Eye (tissue), 1 donor: Measurements from ENCODE around the gene PTTG1IP.

Experiments
- DNase-seq: peaks from one replicate; pipeline ENCODE4 v3.0.0-alpha.2; 2015

Gene PTTG1IP

DNA sequence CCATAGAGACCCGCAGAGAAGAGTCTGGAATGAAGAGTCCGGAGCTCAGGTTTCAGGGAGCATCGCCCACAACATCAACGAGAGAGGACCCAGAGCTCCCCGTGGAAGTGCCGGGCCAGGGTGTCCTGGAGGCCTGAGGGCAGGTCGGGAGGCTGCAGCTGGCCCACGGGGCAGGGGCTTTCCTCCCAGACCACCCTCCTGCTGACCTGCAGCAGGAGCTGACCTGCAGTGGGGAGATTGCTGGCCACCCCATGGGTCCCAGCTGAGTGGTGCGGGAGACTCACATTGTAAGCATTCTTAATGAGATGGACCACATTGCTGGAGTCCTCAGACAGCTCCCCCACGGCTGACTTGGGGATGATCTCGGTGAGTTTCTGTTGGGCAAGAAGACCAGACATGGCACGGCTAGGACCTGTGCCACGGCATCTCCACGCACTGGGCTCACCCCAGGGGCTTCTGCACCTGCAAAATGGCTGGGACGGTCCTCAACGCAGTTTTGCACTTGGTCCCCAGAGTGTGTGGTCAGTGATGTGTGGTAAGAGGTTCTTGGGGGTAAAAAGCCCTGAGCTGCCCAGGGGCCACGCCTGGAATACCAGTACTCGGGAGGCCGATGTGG, 21.3 kb upstream of the PTTG1IP start:
- no peak for DNase-seq

DNA sequence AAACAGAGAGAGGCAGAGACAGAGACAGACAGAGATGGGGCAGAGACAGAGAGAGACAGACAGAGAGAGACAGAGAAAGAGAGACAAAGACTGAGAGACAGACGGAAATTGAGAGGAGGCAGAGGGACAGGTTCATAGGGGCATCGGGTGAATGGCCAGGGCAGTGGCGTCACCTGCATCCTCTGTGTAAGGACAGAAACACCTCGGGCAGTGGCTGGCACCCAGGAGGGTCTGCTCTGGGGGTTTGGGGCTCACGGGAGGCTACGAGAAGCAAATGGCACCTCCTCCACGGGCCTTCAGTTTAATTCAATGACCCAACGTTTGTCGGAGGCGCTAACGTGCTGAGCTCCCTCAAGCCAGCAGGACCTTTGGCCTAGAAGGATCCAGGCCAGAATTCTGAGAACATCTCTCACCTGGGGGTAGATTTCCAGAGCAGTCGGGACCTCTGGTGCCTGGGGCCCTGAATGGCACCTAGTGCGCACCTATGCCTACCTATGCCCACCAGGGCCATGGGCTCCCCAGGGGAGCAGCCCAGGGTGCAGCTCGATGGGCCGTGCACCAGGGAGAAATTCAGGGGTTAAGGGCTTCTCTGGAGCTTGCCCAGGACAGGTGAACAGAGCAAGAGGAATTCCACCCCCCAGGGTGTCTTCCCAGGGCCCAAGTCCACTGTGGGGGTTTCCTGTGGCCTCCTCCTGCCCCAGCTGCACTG, 20.6 kb upstream of the PTTG1IP start:
- no peak for DNase-seq

DNA sequence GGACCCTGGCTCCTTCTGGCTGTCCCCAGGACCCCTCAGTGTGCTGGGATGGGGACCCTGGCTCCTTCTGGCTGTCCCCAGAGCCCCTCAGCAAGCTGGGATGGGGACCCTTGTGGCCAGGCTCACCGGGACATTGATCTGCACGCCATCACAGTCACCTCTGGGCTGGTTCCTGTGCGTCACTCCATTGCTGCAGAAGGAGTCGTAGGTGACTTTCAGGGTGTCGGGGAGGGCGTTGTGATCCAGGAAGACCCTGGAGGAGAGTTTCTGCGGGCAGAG, 19.7 kb upstream of the PTTG1IP start:
- DNase-seq: no peak

DNA sequence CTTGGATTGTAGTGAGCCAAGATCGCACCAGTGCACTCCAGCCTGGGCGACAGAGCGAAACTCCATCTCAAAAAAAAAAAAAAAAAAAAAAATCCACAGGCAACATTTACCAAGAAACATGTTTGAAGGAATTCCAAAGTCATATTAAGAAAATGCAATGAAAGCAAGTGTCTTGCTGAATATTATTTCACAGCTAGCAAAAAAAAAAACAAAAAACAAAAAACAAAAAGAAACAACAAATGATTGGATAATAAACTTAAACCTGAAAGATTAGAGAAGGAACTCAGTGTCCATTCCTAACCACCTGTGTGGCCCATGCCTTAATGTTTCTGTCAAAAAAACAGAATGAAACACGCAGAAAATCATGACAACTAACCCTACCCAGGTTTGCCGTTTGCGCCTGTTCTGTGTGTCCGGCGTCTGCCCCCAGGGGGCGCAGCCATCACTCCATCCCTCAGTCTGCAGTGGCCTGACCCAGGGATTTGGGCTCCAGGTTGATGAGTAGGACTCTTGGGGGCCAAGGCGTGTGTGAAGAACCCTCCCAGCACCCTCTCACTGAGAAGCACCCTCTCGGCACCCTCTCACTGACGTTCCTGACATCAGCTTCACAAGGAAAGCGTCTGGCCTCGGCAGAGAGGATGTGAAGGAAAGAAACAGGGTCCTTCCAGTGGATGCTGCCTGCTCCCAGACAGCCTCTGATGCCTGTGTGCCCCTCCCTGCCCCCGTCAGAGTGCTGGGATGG, 19.2 kb upstream of the PTTG1IP start:
- DNase-seq: peak; percentile 72

DNA sequence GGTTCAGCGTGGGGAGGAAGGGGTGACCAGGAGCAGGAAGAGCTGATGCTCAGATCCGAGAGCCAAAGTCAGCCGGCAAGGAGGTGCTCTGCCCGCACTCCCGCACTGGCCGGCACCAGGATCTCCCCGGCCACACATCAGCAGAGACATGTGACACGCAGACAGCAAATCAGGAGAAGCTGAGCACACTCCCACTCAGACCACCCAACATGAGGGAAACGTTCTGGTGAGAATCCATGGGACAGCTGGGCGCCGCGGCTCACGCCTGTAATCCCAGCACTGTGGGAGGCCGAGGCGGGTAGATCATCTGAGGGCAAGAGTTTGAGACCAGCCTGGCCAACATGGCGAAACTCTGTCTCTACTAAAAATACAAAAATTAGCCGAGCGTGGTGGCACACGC, 18.6 kb upstream of the PTTG1IP start:
- DNase-seq: peak; percentile 42

DNA sequence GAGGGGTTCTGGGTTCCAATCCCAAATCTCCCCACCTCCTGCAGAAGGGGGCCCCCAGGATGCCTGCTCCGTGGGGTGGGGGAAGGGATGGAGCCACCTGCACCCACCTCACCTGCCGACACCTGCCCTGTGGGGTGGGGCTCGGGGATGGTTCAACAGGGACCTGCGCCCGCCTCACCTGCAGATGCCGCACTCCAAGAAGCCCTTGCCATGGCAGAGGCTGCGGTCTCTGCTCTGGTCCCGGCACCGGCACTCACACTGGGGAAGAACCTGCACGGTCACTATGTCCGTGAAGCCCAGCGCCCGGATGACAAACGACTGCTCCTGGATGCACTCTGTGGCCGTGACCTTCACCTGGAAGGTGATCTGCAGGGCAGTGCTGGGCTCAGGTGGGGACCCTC, 18.1 kb upstream of the PTTG1IP start:
- DNase-seq: no peak

DNA sequence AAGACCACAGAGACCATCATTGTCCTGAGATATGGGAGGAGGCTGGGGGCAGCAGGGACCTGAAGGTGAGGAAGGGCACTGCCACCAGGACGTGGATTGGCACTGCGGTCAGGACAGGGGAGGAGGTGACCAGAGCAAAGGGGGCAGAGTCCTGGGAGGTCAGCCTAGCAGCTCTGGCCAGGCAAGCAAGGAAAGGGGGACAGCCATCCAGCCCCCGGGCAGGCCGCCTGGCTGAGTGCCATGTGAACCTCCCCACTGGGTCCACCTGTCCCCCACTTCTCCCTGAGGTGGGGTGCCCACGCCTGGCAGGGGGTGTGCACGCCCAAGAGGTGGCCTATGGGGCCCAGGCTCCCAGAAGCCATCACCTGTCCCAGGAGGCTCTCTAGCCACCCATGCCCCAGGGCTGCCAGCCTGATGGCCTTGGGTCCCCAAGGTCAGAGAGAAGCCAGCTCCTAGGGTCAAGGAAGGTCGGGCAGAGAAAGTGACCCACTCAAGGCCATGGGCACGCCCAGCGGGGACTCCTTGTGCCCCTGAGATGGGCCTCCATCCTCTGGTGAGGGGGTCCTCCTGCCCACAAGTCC, 17.6 kb upstream of the PTTG1IP start:
- DNase-seq: no peak

DNA sequence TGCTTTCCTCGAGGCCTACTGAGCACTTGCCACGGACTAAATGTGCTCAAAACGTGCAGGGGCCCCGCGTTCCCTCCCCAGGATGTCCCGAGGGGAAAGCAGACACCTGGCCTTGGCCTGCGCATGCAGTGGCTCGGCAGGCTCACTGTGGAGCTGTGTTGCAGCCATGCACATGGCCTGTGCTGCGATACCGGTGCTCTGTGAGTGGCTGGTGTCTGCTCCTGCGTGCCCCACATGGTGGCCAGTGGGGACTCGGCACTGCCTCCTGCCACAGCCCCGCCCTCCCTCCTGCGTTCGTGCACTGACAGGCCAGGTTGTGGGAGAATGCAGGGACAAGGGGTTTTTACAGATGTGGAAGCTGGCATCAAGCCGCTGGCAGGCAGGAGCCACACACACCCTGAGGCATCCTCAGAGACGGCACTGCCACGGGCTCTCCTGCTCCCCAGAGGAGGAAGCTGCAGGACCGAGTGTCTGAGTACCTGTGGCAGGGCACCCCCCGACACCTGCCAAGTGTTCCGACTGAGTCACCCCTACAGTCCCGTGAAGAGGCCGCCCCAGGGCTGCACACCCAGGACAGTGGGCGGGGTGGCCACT, 16.9 kb upstream of the PTTG1IP start:
- DNase-seq: no peak

DNA sequence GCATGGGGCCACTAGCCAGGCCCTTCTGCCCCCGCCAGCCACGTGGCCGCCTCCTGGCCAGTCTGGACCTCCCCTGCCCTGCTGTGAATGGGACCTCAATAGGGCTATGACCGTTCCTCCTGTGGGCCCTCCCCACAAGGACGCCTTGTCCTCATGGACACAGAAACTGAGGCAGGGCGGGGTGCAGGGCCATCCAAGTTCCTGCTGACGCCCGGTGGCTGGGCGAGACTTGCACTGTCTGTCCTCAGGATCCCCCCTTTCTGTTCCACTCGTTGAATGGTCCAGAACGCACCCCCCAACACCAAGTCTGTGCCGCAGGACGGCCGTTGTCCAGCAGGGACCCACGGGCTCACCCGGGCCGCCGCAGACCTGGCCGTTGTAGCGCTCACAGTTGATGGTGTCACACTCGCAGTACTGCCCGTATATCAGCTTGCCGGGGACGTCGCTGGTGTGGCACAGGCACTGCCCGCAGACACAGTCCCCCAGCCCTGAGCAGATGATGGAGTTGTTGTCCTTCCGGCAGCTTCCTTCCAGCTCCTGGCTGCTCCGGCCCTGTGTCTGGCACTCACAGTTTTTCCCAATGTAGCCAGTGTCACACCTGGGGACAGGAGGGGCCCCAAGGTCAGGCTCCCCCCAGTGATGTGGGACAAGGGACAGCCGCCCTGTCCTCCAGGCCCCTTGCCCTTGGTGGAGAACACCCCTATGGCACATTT, 16.3 kb upstream of the PTTG1IP start:
- no peak for DNase-seq

DNA sequence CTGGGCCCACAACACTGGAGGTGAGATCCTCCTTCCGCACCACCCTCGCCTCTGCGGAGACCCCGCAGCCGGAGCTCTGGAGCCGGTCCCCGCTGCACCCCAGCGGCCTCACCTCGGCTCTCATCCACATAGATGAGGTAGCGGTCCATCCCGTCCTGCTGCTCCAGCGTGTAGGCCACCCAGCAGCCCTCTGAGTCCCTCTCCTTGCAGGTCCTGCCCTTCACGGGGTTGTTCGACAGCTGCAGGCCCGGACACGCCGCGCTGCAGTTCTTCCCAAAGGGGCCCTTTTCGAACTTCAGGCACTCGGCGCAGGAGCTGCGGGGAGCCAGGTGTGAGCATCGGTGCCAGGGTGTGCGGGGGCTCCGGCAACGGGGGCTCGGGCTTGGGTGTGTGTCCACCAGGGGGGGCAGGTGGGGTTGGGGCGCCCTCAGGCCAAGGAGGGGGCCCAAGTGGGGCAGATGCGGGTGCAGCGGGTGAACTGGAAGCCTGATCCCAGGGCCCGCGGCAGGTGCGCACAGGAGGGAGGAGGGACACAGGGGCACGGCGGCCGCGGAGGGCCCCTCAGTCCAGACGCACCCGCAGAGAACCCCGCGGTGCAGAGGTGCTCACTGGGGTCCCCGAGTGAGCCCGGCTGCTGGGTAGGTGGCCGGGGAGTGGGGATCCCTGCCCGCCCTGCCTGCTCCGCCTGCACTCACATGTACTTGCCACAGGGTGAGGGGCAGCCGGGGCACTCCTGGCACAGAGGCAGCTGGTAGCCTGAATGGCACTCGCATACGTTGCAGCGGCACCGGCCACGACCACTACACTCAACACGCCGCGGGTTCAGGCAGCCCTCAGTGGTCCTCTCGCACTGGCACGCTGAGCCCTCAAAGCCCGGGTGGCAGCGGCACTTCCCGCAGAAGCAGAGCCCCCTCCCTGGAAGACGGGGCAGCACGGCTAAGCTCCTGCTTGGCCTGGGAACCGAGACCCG, 15.4 kb upstream of the PTTG1IP start:
- no peak for DNase-seq

DNA sequence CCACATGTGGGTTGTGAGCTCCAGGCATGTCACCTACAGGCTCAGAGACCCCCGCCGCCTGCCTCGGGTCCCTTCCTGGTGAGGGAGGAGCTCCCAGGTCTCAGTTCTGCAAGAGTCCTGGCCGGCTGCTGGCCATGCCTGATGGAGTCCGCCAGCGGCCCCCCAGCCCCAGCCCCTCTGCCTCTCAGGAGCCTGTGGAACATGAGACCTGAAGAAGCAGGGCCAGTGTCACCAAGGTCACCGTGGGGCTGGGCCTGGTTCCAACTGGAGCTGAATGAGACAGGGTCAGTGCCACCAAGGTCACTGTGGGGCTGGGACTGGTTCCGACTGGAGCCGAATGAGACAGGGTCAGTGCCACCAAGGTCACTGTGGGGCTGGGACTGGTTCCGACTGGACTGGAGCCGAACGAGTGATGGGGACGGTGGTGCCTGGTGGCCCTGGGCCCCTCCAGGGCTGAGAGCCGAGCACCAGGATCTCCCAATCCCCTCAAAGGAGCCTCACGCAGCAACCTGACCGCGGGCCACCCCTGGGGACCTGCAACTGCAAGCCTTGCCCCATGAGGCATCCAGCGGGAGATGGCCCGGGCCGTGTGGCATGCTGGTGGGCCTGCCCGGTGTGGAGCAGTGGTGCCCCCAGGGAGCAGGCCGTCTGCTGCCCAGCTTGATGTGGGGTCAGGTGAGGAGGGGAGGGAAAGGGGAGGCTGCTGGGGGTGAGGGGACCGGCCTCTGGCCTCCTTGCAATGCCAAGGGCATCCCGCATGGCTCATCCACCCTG, 14.5 kb upstream of the PTTG1IP start:
- DNase-seq: no peak

DNA sequence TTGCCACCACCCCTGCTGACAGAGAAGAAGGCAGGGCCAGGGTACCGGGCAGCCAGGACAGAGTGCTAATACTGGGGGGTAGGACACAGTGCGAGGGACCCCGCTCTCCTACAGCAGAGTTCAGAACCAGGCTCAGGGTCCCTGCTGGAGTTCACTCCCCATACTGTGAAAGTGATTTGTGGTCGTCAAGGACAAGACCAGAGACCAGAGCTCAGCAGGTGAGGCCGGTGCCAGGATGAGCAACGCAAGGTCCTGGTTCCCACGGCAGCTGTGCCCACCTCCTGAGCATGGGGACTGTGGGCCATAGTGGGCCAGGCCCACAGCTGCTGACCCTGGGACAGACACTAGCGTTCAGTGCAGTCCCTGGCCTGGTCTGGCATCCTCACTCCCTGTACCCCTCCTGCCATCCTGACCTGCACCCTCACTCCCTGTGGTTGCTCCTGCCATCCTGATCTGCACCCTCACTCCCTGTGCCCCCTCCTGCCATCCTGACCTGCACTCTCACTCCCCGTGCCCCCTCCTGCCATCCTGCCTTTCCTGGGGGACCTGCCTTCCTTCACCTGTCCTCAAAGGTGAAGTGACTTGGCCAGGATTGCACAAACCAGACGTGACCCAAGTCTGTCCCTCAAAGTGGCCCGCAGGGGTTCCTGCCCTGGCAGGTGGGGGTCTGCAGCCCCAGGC, 13.8 kb upstream of the PTTG1IP start:
- DNase-seq: no peak

DNA sequence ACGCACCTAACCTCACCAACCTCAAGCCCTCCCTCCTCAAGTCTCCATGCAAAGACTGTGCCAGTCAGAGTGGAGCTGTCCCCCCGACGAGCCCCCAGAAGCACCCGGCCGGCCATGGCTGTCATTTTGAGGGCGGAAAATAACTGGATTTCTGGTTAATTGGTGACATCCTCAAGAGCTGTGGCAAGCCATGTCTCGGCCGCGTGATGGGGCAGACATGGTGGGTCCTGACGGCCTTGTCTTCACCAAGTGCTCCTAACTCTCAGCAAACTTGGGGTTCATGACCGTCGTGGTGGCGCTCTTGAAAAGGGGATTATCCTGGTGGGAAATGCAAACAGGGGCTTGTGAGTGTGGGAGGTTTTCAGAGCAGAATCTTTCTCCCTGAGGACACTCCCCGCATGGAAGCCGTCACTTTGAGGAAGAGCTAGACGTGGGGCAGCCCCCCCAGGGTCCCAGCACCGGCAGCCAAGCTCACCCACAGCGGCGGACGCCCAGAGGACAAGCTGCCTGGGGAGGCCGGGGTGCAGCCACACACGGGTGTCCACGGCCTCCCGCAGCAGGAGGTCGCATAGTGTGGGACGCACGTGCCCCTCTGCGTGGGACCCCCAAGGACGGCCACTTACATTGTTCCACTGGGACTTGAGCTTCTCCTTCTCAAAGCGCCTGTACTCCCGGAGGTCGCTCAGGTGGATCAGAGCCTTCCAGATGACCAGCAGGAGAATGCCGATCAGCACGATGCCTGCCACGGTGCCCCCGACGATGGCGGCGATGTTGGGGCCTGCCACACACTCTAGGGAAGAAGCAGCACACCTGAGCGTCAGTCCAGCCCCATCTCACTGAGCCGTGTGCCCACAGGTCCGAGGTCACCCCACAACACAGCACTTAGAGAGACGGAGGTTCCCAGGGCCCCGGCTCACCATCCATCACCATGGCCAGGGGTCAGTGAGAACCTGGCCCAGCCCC, 12.9 kb upstream of the PTTG1IP start:
- no peak for DNase-seq

DNA sequence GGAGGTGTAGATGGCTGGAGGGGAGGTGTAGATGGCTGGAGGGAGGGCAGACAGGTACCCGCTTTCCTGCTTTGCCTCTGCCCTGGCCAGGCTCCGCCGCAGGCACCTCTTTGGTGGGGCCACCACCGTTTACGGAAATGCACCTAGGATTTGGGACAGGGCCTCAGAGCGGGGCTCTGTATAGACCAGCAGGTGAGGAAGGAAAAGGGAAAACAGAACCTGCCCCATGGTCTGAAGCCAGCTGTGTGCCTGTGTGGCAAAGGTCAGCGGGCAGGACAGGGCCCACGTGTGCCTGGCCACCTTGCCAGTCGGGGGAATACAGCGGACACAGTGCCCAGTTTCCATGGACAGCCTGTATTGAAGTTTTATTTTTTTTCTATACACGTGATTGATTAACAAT, 12.1 kb upstream of the PTTG1IP start:
- DNase-seq: no peak

DNA sequence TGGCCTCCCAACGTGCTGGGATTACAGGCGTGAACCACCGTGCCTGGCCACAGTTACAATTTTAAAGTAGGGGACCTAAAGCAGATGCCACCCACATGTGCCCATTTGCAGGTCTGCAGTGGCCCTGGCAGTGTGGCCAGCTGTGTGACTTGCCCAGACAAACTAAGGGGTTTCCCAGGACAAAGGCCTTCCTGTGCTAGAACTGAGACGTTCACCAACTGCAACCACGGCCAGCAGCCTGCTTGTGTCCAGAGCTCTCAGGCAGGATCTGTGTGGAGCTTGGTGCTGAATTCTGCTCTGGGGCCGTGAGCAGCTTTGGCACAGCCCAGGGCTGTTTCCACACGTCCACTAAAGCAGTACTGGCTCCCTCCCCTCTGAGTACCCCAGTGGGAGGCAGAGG, 10.6 kb upstream of the PTTG1IP start:
- DNase-seq: no peak

DNA sequence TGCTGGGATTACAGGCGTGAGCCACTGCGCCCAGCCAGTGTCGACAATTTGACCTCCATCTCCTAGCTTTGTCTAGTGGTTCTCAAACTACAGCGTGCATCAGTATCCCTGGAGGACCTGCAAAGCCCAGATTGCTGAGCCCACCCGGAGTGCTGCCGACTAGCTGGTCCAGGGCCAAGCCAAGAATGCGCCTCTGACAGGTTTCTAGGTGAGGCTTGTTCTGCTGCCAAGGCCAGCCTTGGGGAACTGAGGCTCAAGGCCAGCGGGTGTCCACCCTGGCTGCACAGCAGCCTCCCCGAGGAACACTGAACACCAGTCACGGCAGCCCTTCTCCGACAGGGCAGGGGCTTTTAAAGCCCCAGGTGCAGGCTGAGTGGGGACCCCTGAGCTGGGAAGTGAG, 9.8 kb upstream of the PTTG1IP start:
- no peak for DNase-seq

DNA sequence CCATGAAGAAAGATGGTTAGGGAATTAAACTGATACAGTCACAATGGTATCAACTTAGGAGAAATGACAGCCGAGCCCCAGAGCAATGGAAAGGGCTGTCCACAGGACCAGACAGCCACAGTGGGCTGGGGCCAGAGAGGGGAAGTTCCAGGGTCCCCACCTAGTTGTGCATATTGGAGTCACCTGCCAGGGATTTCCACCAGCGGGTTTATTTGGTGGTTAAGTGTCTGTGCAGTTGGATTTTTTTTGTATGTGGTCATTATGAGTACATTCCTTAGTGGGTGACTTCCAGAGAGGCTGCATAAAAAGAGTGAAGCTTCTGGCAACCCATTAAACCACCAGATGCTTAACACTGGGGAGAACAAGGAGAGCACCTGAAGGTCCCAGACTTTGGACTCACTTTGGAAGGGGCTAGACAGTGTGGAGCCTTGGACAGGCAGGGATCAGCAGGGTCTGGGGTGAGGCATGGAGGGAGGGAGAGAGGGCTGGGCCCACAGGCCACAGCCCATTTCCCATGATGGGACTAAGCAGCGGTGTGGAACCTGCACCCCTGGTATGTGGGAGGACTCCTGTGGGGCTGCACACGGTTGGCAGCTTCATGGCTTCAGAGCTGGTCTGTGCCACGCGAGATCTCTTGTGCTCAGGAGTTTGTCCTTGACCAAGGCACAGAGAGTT, 7.8 kb upstream of the PTTG1IP start:
- DNase-seq: no peak

DNA sequence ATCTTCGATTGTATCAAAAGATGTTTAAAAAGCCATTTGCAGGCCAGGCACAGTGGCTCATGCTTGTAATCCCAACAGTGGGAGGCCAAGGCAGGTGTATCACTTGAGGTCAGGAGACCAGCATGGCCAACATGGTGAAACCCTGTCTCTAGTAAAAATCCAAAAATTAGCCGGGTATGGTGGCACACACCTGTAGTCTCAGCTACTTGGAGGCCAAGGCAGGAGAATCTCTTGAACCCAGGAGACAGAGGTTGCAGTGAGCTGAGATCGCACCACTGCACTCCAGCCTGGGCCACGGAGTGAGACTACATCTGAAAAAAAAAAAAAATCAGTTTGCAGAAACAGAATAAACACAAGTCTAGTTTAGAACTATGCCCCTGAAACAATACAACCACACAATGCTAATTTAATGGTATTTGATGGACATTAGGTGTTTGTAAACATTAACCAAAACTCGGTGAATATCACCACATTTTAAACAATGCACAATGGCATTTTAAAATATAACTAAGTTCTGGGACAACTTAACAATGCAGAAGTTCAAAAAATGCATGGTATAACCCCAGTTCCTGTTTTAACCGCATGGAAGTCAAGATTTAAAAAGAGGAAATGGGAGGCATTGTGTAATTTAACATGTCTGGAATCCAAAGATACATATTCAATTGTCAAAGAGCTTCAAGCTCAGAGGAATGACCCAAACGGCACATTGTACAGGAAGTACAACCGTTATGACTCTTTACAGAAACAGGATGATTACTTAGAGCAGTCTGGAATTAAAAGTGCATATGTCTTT, 7.1 kb upstream of the PTTG1IP start:
- no peak for DNase-seq
